HCT116 (cell line): ENCODE results near the gene MCC. TPM values are rescaled to one million over a fixed set of nuclear protein-coding genes. Genes with fewer than 3 reads are reported as not detected.

Experiments used
- ATAC-seq: fragments of 200-7000 bp; cut with Tn5 transposase; 2 replicates; pipeline ENCODE4 v1.9.1; 2020; ENCODE audit warnings: mild to moderate bottlenecking, moderate library complexity
- BruUV-seq: library from RNA; stranded (reverse); fragments of 400-500 nt; replicated peaks from 2 replicates; lab custom pipeline; 2021; lab: Mats Ljungman, UMichigan
- CTCF ChIA-PET: fragments of 300-600 bp; sonication (Branson Sonifier 250); formaldehyde crosslinking; loops from one replicate; lab custom pipeline; 2021; ENCODE audit warnings: antibody characterized with exemption; lab: Charles Lee
- POLR2A ChIA-PET: fragments of 300-600, 350-600 bp; sonication (Branson Sonifier 250); formaldehyde crosslinking; loops from one replicate; lab custom pipeline; 2021; ENCODE audit warnings: antibody characterized with exemption; lab: Charles Lee
- RAD21 ChIA-PET, 2 experiments: fragments of 300-600 bp; sonication (Branson Sonifier 250); formaldehyde crosslinking; loops; one replicate each; lab custom pipeline; 2023; ENCODE audit warnings: low total read pairs in 2 of 2; ENCODE audit not compliant: uncharacterized antibody in 2 of 2, unreplicated experiment in 2 of 2, low non-redundant PET in 1 of 2; lab: Charles Lee
- DNase-seq: peaks from one replicate; pipeline ENCODE4 v3.0.0-alpha.2; 2010; ENCODE audit warnings: low read depth, low spot score
- H2AFZ ChIP-seq: fragments of 200-600 bp; shearing (Covaris generic), sonication (generic); 2 replicates; pipeline ENCODE4 v1.6.1; 2017; ENCODE audit warnings: low read depth, mixed run types, mixed read lengths, antibody characterized with exemption, low read length; ENCODE audit not compliant: poor library complexity, severe bottlenecking
- H3K27ac ChIP-seq: 2 replicates; pipeline ENCODE4 v1.5.1; 2012; ENCODE audit warnings: low read depth, low read length
- H3K27me3 ChIP-seq: fragments of 200-600 bp; sonication (generic); 2 replicates; pipeline ENCODE4 v1.6.1; 2016; ENCODE audit warnings: mixed run types, low read length, mixed read lengths; ENCODE audit not compliant: insufficient read depth
- H3K36me3 ChIP-seq, 2 experiments: fragments of 200-500 bp in 1 of 2; fragments of 200-600 bp in 1 of 2; sonication (Bioruptor generic) in 1 of 2; sonication (generic) in 1 of 2; 2 replicates each; pipeline versions ENCODE4 v1.5.1 to v1.6.1; 2014 to 2016; ENCODE audit warnings: low read length in 2 of 2, inconsistent platforms in 1 of 2, mixed read lengths in 1 of 2, mixed run types in 1 of 2; ENCODE audit not compliant: insufficient read depth in 2 of 2, control insufficient read depth in 1 of 2
- H3K4me1 ChIP-seq, 2 experiments: fragments of 200-600 bp in 1 of 2; sonication (generic) in 1 of 2; 2 replicates each; pipeline versions ENCODE4 v1.5.1 to v1.6.1; 2012 to 2017; ENCODE audit warnings: low read length in 2 of 2, inconsistent platforms in 1 of 2, mild to moderate bottlenecking in 1 of 2, mixed read lengths in 1 of 2, mixed run types in 1 of 2, moderate library complexity in 1 of 2; ENCODE audit not compliant: insufficient read depth in 2 of 2, control insufficient read depth in 1 of 2
- H3K4me2 ChIP-seq: fragments of 200-600 bp; sonication (generic); 2 replicates; pipeline ENCODE4 v1.6.1; 2017; ENCODE audit warnings: mixed run types, low read length, mixed read lengths
- H3K4me3 ChIP-seq, 2 experiments: fragments of 200-600 bp in 1 of 2; sonication (generic) in 1 of 2; replicated peaks in 1 of 2; 2 replicates each; pipeline ENCODE4 v1.5.1; 2011 to 2016; ENCODE audit warnings: low read length in 2 of 2, control low read depth in 1 of 2, low read depth in 1 of 2, mild to moderate bottlenecking in 1 of 2, mixed read lengths in 1 of 2, mixed run types in 1 of 2
- H3K79me2 ChIP-seq: fragments of 200-600 bp; sonication (generic); 2 replicates; pipeline ENCODE4 v1.6.1; 2017; ENCODE audit warnings: mild to moderate bottlenecking, mixed run types, low read length, moderate library complexity, mixed read lengths; ENCODE audit not compliant: insufficient read depth
- H3K9ac ChIP-seq: fragments of 200-600 bp; sonication (generic); 2 replicates; pipeline ENCODE4 v1.6.1; 2016; ENCODE audit warnings: low read length, mixed read lengths
- H3K9me2 ChIP-seq: fragments of 200-600 bp; sonication (generic), shearing (Covaris generic); 2 replicates; pipeline ENCODE4 v1.6.1; 2017; ENCODE audit warnings: mixed run types, mild to moderate bottlenecking, moderate library complexity; ENCODE audit not compliant: insufficient read depth
- H3K9me3 ChIP-seq, 2 experiments: fragments of 200-500 bp in 1 of 2; fragments of 200-600 bp in 1 of 2; sonication (Bioruptor generic) in 1 of 2; sonication (generic) in 1 of 2; 2 replicates each; pipeline ENCODE4 v1.6.1; 2014 to 2017; ENCODE audit warnings: low read length in 2 of 2, mixed read lengths in 2 of 2, inconsistent platforms in 1 of 2, low read depth in 1 of 2, mild to moderate bottlenecking in 1 of 2, mixed run types in 1 of 2, moderate library complexity in 1 of 2; ENCODE audit not compliant: control insufficient read depth in 1 of 2, insufficient read depth in 1 of 2
- H4K20me1 ChIP-seq: fragments of 200-600 bp; sonication (generic), shearing (Covaris generic); 2 replicates; pipeline ENCODE4 v1.6.1; 2017; ENCODE audit warnings: mixed run types, mild to moderate bottlenecking, moderate library complexity; ENCODE audit not compliant: insufficient read depth
- CBX3 ChIP-seq: IDR thresholded peaks from 2 replicates; pipeline ENCODE4 v1.6.1; 2012; ENCODE audit warnings: low read depth
- CEBPB ChIP-seq: IDR thresholded peaks from 2 replicates; pipeline ENCODE4 v1.6.1; 2012; ENCODE audit warnings: low read depth
- ELF1 ChIP-seq: IDR thresholded peaks from 2 replicates; pipeline ENCODE4 v1.6.1; 2012; ENCODE audit warnings: low read depth, borderline replicate concordance
- POLR2A ChIP-seq: IDR thresholded peaks from 2 replicates; pipeline ENCODE4 v1.7.0; 2011; ENCODE audit warnings: borderline replicate concordance; ENCODE audit not compliant: insufficient read depth, insufficient read length; ENCODE audit errors: extremely low read depth
- POLR2AphosphoS5 ChIP-seq: IDR thresholded peaks from 2 replicates; pipeline ENCODE4 v1.6.1; 2011; ENCODE audit warnings: mild to moderate bottlenecking, low read depth, low read length, moderate library complexity
- RAD21 ChIP-seq: IDR thresholded peaks from 2 replicates; pipeline ENCODE4 v1.6.1; 2012; ENCODE audit warnings: low read depth, mild to moderate bottlenecking
- SRF ChIP-seq: IDR thresholded peaks from 2 replicates; pipeline ENCODE4 v1.6.1; 2012; ENCODE audit warnings: low read depth
- TCF7L2 ChIP-seq: IDR thresholded peaks from 2 replicates; pipeline ENCODE4 v1.7.0; 2011; ENCODE audit warnings: borderline replicate concordance, inconsistent platforms; ENCODE audit not compliant: insufficient read depth, insufficient read length; ENCODE audit errors: extremely low read depth
- YY1 ChIP-seq: IDR thresholded peaks from 2 replicates; pipeline ENCODE4 v1.6.1; 2011; ENCODE audit warnings: low read length, low read depth, moderate library complexity, mild to moderate bottlenecking; ENCODE audit not compliant: insufficient replicate concordance; ENCODE audit errors: extremely low read depth
- ZFX ChIP-seq: fragments of 450-650 bp; IDR thresholded peaks from 2 replicates; pipeline ENCODE4 v1.6.1; 2017
- intact Hi-C: fragments of 100-400 bp; cut with micrococcal nuclease; formaldehyde crosslinking; loops from 2 replicates; pipeline ENCODE4 v1.10.0; 2022
- total RNA-seq: library from RNA; stranded (reverse); gene quantifications from one replicate; pipeline ENCODE4 v1.2.1, GENCODE V29; 2021; ENCODE audit not compliant: unreplicated experiment
- TF ChIP-seq, protein P1 (sequence below): IDR thresholded peaks from 2 replicates; pipeline ENCODE4 v1.6.1; 2012
- TF ChIP-seq, protein P2 (sequence below), 3 experiments: fragments of 200-600 bp in 1 of 3; sonication (generic) in 1 of 3; IDR thresholded peaks in 2 of 3; conservative IDR thresholded peaks in 1 of 3; 2 replicates each; pipeline ENCODE4 v1.5.1; 2012 to 2017; ENCODE audit warnings: low read depth in 2 of 3, low read length in 2 of 3, antibody characterized with exemption in 1 of 3, borderline replicate concordance in 1 of 3, control low read depth in 1 of 3, mild to moderate bottlenecking in 1 of 3, mixed read lengths in 1 of 3, mixed run types in 1 of 3, moderate library complexity in 1 of 3; ENCODE audit not compliant: insufficient read depth in 1 of 3

MCC gene
- total RNA-seq, 1 experiment from 2014 or later: 20.1 TPM

DNA sequence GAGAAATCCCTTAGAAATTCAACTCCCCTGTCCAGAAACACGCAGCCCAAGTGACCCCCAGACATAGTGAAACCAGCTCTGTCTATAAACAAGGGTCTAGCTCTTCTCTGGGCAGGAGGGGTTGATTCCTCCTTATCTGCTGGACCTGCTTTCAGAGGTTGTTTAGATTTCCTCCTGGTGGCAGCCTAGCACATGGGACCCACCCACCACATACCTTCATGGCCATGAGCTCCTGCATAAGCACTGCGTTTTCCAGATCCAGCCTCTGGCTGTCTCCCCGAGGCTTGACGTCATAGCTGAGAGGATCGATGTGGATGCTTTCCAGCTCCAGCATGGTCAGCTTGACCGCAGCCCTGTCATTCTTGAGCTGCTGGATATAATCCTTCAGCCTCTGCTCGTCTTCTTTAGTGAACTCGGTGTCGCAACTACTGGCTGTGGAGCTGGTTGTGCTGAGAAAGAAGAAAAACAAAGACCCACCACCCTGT, 434.7 kb downstream of the MCC start:
- BruUV-seq: no TSS peak
- H3K4me2 ChIP-seq: no peak overlapping the region
- intact Hi-C loops: no loop called here
- ATAC-seq (no peak), DNase-seq (no peak)
- H3K9me2 ChIP-seq: no peaks in the 10 kb centered on the region
- H2AFZ ChIP-seq: no peak overlapping the region
- no peaks in the 10 kb centered on the region for H4K20me1 ChIP-seq
- peaks cover 0 to 4% of the 10 kb centered on the region in 2 experiments; a peak in 1 of 4 replicates for H3K4me1 ChIP-seq
- POLR2A ChIA-PET: no interaction called here
- H3K9ac ChIP-seq: no peak overlapping the region
- H3K9me3 ChIP-seq: no peaks in the 10 kb centered on the region
- TF ChIP-seq CBX3 (no peak), TCF7L2 (no peak), POLR2A (no peak), RAD21 (no peak), POLR2AphosphoS5 (no peak), ELF1 (no peak), CEBPB (no peak), YY1 (no peak), ZFX (no peak), SRF (no peak)
- TF ChIP-seq, protein P1, sequence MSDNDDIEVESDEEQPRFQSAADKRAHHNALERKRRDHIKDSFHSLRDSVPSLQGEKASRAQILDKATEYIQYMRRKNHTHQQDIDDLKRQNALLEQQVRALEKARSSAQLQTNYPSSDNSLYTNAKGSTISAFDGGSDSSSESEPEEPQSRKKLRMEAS: no peak
- TF ChIP-seq, protein P2, sequence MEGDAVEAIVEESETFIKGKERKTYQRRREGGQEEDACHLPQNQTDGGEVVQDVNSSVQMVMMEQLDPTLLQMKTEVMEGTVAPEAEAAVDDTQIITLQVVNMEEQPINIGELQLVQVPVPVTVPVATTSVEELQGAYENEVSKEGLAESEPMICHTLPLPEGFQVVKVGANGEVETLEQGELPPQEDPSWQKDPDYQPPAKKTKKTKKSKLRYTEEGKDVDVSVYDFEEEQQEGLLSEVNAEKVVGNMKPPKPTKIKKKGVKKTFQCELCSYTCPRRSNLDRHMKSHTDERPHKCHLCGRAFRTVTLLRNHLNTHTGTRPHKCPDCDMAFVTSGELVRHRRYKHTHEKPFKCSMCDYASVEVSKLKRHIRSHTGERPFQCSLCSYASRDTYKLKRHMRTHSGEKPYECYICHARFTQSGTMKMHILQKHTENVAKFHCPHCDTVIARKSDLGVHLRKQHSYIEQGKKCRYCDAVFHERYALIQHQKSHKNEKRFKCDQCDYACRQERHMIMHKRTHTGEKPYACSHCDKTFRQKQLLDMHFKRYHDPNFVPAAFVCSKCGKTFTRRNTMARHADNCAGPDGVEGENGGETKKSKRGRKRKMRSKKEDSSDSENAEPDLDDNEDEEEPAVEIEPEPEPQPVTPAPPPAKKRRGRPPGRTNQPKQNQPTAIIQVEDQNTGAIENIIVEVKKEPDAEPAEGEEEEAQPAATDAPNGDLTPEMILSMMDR (IDR thresholded peaks at IDR 0.05 in 2 of 3, conservative IDR thresholded peaks at IDR 0.05 in 1 of 3; ENCODE audit: borderline replicate concordance in 1 of 3, insufficient read depth in 1 of 3, low read depth in 2 of 3, low read length in 2 of 3): no peak
- H3K36me3 ChIP-seq: 0 out of 4 replicates have a peak, but pooled peaks cover 0 to 4% of the 10 kb centered on the region in 2 experiments
- RAD21 ChIA-PET: no interaction called here
- H3K79me2 ChIP-seq: no peaks in the 10 kb centered on the region
- H3K27me3 ChIP-seq: no peaks in the 10 kb centered on the region
- H3K27ac ChIP-seq: no peak overlapping the region
- CTCF ChIA-PET: no interaction called here
- H3K4me3 ChIP-seq: no peak overlapping the region
